Activated CD4-positive, alpha-beta T cell treated with anti-CD3 and anti-CD28 coated beads for 4 hours (primary cell): ENCODE data around the gene SMAD7.

Experiments
- DNase-seq, 2 donors: peaks; one replicate each; pipeline ENCODE4 v3.0.0-alpha.2; 2020

Gene SMAD7

GRCh38 chr18:48986851-48987761, 36.3 kb upstream of the SMAD7 start:
- DNase-seq, result no peak

GRCh38 chr18:48985161-48985560, 34.4 kb upstream of the SMAD7 start:
- no peak for DNase-seq

GRCh38 chr18:48983793-48984437, 33.1 kb upstream of the SMAD7 start:
- no peak for DNase-seq

- no peak for DNase-seq
These were observed 31.5 kb upstream of the SMAD7 start for GRCh38 chr18:48982266-48982665.

- no peak for DNase-seq
These were observed 29.5 kb upstream of the SMAD7 start for GRCh38 chr18:48979944-48980890.

GRCh38 chr18:48977914-48978313, 27.1 kb upstream of the SMAD7 start:
- no peak for DNase-seq

- peak; percentile 63 to 69 for DNase-seq
These were observed 25.3 kb upstream of the SMAD7 start for GRCh38 chr18:48975817-48976649.

GRCh38 chr18:48975120-48975816, 24.5 kb upstream of the SMAD7 start:
- no peak for DNase-seq

- DNase-seq, result no peak
These were observed 23.7 kb upstream of the SMAD7 start for GRCh38 chr18:48974304-48975119.

- DNase-seq, result no peak
These were observed 23.0 kb upstream of the SMAD7 start for GRCh38 chr18:48973731-48974130.

- no peak for DNase-seq
These were observed 17.8 kb upstream of the SMAD7 start for GRCh38 chr18:48968412-48969215.

GRCh38 chr18:48967545-48967944, 16.8 kb upstream of the SMAD7 start:
- no peak for DNase-seq

- DNase-seq, result no peak
These were observed 15.8 kb upstream of the SMAD7 start for GRCh38 chr18:48966523-48966922.

- DNase-seq, result no peak
These were observed 13.1 kb upstream of the SMAD7 start for GRCh38 chr18:48963586-48964470.

GRCh38 chr18:48962994-48963561, 12.3 kb upstream of the SMAD7 start:
- DNase-seq, result no peak

- no peak for DNase-seq
These were observed 11.7 kb upstream of the SMAD7 start for GRCh38 chr18:48962252-48962993.

- DNase-seq, result no peak
These were observed 10.8 kb upstream of the SMAD7 start for GRCh38 chr18:48961547-48961946.
